Dedifferentiated amniotic fluid mesenchymal stem cell (primary cell): ENCODE data around the gene NDOR1.

ENCODE experiments used
- DNase-seq: peaks from one replicate; pipeline ENCODE4 v3.0.0-alpha.2; 2016; ENCODE audit errors: extremely low spot score

Gene NDOR1

DNA sequence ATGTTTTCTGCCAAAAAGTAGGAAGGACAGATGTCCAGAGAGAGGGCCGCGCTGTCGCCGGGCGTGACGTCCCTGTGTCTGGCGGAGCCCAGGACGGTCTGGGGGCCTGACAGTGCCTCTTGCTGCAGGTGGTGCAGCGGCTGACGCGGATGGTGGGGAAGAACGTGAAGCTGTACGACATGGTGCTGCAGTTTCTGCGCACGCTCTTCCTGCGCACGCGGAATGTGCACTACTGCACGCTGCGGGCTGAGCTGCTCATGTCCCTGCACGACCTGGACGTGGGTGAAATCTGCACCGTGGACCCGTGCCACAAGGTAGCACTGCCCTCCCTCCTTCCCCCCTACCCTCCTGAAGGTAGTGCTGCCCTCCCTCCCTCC lies 57.4 kb downstream of the NDOR1 start:
- DNase-seq, result no peak

DNA sequence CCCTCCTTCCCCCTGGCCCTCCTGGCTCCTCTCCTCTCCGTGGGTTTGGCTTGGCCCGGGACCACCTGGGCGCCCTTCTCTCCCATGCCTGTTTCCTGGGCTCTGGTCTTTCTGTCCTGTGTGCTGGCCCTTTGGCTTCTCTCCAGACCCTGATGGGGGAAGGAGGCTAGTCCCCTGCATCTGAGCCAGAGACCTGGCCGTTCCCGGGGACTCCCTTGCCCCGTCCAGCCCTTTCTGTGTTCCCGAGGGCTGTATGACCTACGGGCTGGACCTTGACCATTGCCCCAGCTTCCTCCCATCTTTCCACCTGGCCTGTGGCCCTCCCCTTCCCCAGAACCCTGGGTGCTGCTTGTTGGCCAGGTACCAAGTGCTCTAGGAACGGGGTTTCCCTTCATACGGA lies 58.0 kb downstream of the NDOR1 start:
- no peak for DNase-seq

DNA sequence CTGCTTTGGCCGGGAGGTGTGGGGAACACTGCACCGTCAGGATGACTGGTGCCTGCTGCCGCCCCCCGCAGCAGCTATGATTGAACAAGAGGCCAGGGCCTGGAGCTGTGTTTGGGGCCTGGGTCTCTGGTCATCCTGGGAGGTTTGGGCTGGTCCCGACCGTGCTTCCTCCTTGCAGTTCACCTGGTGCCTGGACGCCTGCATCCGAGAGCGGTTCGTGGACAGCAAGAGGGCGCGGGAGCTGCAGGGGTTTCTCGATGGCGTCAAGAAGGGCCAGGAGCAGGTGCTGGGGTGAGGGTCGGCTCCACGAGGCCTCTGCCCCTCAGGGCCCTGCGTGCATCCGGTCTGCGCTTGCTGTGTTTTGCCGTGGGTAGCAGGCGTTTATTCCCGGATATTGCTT lies 58.6 kb downstream of the NDOR1 start:
- no peak for DNase-seq

DNA sequence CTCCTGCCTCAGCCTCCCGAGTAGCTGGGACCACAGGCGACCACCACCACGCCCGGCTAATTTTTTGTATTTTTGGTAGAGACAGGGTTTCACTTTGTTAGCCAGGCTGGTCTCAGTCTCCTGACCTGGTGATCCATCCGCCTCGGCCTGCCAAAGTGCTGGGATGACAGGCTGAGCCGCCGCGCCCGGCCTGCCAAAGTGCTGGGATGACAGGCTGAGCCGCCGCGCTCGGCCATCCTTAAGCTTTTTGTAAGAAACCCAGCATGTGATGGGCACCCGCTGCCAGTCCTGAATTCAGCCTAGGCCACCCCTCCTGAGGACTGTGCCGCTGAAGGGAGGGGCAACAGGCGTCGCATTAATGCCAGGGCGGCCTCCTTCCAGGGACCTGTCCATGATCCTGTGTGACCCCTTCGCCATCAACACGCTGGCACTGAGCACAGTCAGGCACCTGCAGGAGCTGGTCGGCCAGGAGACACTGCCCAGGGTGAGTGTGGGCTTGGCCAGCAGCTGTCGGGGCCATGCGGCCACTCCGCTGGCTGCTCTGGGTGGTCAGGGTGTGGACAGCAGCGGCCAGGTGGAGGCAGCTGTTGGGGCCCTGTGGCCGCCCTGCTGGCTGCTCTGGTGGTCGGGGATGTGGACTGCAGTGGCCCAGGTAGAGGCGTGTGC lies 60.1 kb downstream of the NDOR1 start:
- DNase-seq, result no peak

DNA sequence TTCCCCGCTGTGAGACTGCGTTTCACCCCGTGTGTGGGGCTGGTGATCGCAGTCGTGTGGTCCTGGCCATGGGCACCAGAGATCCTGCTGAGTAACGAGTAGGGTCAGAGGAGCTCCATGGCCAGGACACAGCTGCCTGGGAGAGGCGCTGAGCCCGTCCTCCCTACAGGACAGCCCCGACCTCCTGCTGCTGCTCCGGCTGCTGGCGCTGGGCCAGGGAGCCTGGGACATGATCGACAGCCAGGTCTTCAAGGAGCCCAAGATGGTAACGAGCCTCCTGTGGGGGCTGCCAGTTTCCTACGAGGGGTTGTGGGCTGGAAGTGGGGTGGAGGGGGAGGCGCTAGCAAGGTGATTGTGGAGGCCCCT lies 60.6 kb downstream of the NDOR1 start:
- no peak for DNase-seq
